Loucy (cell line): ENCODE data around the gene PUS10.
"Not testable (repeated sequence)": the region's sequence is repeated elsewhere in the genome, so short reads cannot be mapped to it uniquely, and the experiment has no call there.

Experiments
- CTCF ChIP-seq: fragments of 200-600 bp; sonication (generic); conservative IDR thresholded peaks from 2 replicates; pipeline ENCODE4 v1.5.1; 2014; ENCODE audit warnings: mild to moderate bottlenecking, antibody characterized with exemption, low read length
- EZH2phosphoT487 ChIP-seq: fragments of 200-600 bp; IDR thresholded peaks from 2 replicates; pipeline ENCODE4 v1.6.1; 2018; ENCODE audit warnings: antibody characterized with exemption, mild to moderate bottlenecking, moderate library complexity, borderline replicate concordance

GRCh38 chr2:60905867-60906266 lies 112.2 kb downstream of the PUS10 start:
- TF ChIP-seq CTCF, EZH2phosphoT487: not testable (repeated sequence)
